ENCODE measurements around the gene RSPH6A. TPM values are rescaled to one million over a fixed set of nuclear protein-coding genes. Genes with fewer than 3 reads are reported as not detected.

RSPH6A gene
- total RNA-seq, 1 experiment from 2014 or later = 0.39 TPM

- no peaks in the 10 kb centered on the region for H3K79me2 ChIP-seq (ENCODE audit: low read depth)
- H3K4me1 ChIP-seq (replicated peaks; ENCODE audit: insufficient read depth) = no peaks in the 10 kb centered on the region
- H3K27me3 ChIP-seq (ENCODE audit: insufficient read depth, low read depth) = no peaks in the 10 kb centered on the region
- TF ChIP-seq EZH2 (IDR thresholded peaks at IDR 0.05; ENCODE audit: low read depth) (no peak), CTCF (conservative IDR thresholded peaks at IDR 0.05) (no peak)
- H3K4me2 ChIP-seq = no peak overlapping the region
- H4K20me1 ChIP-seq (ENCODE audit: insufficient read depth) = peaks cover 4% of the 10 kb centered on the region; the same call in 1 of the 2 replicates
- peaks cover 14% of the 10 kb centered on the region; the same call in 1 of the 2 replicates for H3F3A ChIP-seq (ENCODE audit: insufficient read depth, low read depth)
- intact Hi-C loops (cut with micrococcal nuclease; ENCODE audit: unreplicated experiment) = no loop called here
- POLR2A ChIA-PET (ENCODE audit: unreplicated experiment) = no interaction called here
- CTCF ChIA-PET = no interaction called here
- peak in 1 of 2 experiments; percentile 9 for DNase-seq
- H2AFZ ChIP-seq = no peak overlapping the region
- no peaks in the 10 kb centered on the region for H3K9me3 ChIP-seq (ENCODE audit: insufficient read depth, low read depth)
- H3K27ac ChIP-seq = no peak overlapping the region
- no TSS peak for BruUV-seq (replicated peaks)
- H3K36me3 ChIP-seq (ENCODE audit: low read depth) = no peaks in the 10 kb centered on the region
- H3K4me3 ChIP-seq = no peak overlapping the region
- H3K9me2 ChIP-seq (ENCODE audit: insufficient read depth) = no peaks in the 10 kb centered on the region
Measured at GRCh38 chr19:45821570-45821969, 6.5 kb upstream of the RSPH6A start.

GRCh38 chr19:45821103-45821521 lies 6.0 kb upstream of the RSPH6A start:
- Histone ChIP-seq H3K79me2 (ENCODE audit: low read depth) (no peaks in the 10 kb centered on the region), H3K9me3 (ENCODE audit: insufficient read depth, low read depth) (no peaks in the 10 kb centered on the region), H3K4me3 (no peak overlapping the region), H3F3A (ENCODE audit: insufficient read depth, low read depth) (peaks cover 14% of the 10 kb centered on the region; the same call in 1 of the 2 replicates), H3K36me3 (ENCODE audit: low read depth) (no peaks in the 10 kb centered on the region), H3K4me2 (no peak overlapping the region), H4K20me1 (ENCODE audit: insufficient read depth) (peaks cover 4% of the 10 kb centered on the region; the same call in 1 of the 2 replicates), H3K27ac (no peak overlapping the region), H3K27me3 (ENCODE audit: insufficient read depth, low read depth) (no peaks in the 10 kb centered on the region), H2AFZ (no peak overlapping the region), H3K4me1 (replicated peaks; ENCODE audit: insufficient read depth) (no peaks in the 10 kb centered on the region), H3K9me2 (ENCODE audit: insufficient read depth) (no peaks in the 10 kb centered on the region)
- peak in 1 of 2 experiments; percentile 31 for DNase-seq
- BruUV-seq (replicated peaks) = no TSS peak
- ChIA-PET POLR2A (ENCODE audit: unreplicated experiment) (no interaction called here), CTCF (no interaction called here)
- no peak for TF ChIP-seq CTCF (conservative IDR thresholded peaks at IDR 0.05)
- TF ChIP-seq EZH2 (IDR thresholded peaks at IDR 0.05; ENCODE audit: low read depth) = no peak
- intact Hi-C loops (cut with micrococcal nuclease; ENCODE audit: unreplicated experiment) = no loop called here

- H3K27ac ChIP-seq = no peak overlapping the region
- H3K27me3 ChIP-seq (ENCODE audit: insufficient read depth, low read depth) = no peaks in the 10 kb centered on the region
- no peaks in the 10 kb centered on the region for H3K36me3 ChIP-seq (ENCODE audit: low read depth)
- H3F3A ChIP-seq (ENCODE audit: insufficient read depth, low read depth) = peaks cover 14% of the 10 kb centered on the region; the same call in 1 of the 2 replicates
- peaks cover 4% of the 10 kb centered on the region; the same call in 1 of the 2 replicates for H4K20me1 ChIP-seq (ENCODE audit: insufficient read depth)
- ChIA-PET CTCF (no interaction called here), POLR2A (ENCODE audit: unreplicated experiment) (no interaction called here)
- H3K9me2 ChIP-seq (ENCODE audit: insufficient read depth) = no peaks in the 10 kb centered on the region
- no peaks in the 10 kb centered on the region for H3K9me3 ChIP-seq (ENCODE audit: insufficient read depth, low read depth)
- DNase-seq = peak in 1 of 2 experiments; percentile 33
- no peaks in the 10 kb centered on the region for H3K4me1 ChIP-seq (replicated peaks; ENCODE audit: insufficient read depth)
- TF ChIP-seq CTCF (conservative IDR thresholded peaks at IDR 0.05) = no peak
- no peak for TF ChIP-seq EZH2 (IDR thresholded peaks at IDR 0.05; ENCODE audit: low read depth)
- H3K4me2 ChIP-seq = no peak overlapping the region
- intact Hi-C loops (cut with micrococcal nuclease; ENCODE audit: unreplicated experiment) = no loop called here
- BruUV-seq (replicated peaks) = no TSS peak
- H2AFZ ChIP-seq = no peak overlapping the region
- no peaks in the 10 kb centered on the region for H3K79me2 ChIP-seq (ENCODE audit: low read depth)
- H3K4me3 ChIP-seq = no peak overlapping the region
Measured at GRCh38 chr19:45820413-45821102, 5.5 kb upstream of the RSPH6A start.

Measured in PC-9 (cell line).